ENCODE results near the gene ATP1A3.
A peak's percentile ranks its signal among the peaks of the same experiment; 100 is the strongest.

- TF ChIP-seq TAF1 (IDR thresholded peaks at IDR 0.05; ENCODE audit: borderline replicate concordance, insufficient read depth, low read length) (no peak), POLR2AphosphoS5 (IDR thresholded peaks at IDR 0.05; ENCODE audit: low read depth, low read length) (peak; percentile 45; the same call in 1 of the 2 replicates), REST (IDR thresholded peaks at IDR 0.05; ENCODE audit: insufficient read depth in 1 of 2, low read depth in 2 of 2, low read length in 2 of 2) (no peak), SIN3A (IDR thresholded peaks at IDR 0.05; ENCODE audit: borderline replicate concordance, insufficient read depth, low read length) (no peak), FOXP2 (optimal IDR thresholded peaks at IDR 0.05; ENCODE audit: borderline replicate concordance, extremely low read depth, extremely low read length, insufficient read depth) (no peak)
Observed at GRCh38 chr19:42028304-42029216, 34.5 kb upstream of the ATP1A3 start.
